Stimulated activated naive CD8-positive, alpha-beta T cell treated with anti-CD3 and anti-CD28 coated beads, Interleukin-15, amount 100 ng/mL, for 72 hours (primary cell): ENCODE measurements around the gene BAIAP2L2.
"Not testable (repeated sequence)": the region's sequence is repeated elsewhere in the genome, so short reads cannot be mapped to it uniquely, and the experiment has no call there.

ENCODE experiments used
- ATAC-seq: fragments of 150-1000 bp; cut with Tn5 transposase; 2 replicates; pipeline ENCODE4 v1.10.0; 2021; ENCODE audit warnings: mild to moderate bottlenecking, moderate library complexity
- DNase-seq, 2 donors: peaks; one replicate each; pipeline ENCODE4 v3.0.0; 2021 to 2022
- H3K27ac Mint-ChIP-seq, 2 donors: one replicate each; pipeline ENCODE4 v1.8.0; 2022; ENCODE audit warnings: mild to moderate bottlenecking in 2 of 2, mixed read lengths in 2 of 2, moderate library complexity in 2 of 2
- H3K27me3 Mint-ChIP-seq: one replicate; pipeline ENCODE4 v1.8.0; 2022; ENCODE audit warnings: mixed read lengths
- H3K4me1 Mint-ChIP-seq: one replicate; pipeline ENCODE4 v1.8.0; 2022; ENCODE audit warnings: mild to moderate bottlenecking, mixed read lengths
- H3K4me3 Mint-ChIP-seq, 2 donors: one replicate each; pipeline ENCODE4 v1.8.0; 2022; ENCODE audit warnings: mild to moderate bottlenecking in 2 of 2, mixed read lengths in 2 of 2, moderate library complexity in 1 of 2
- H3K9me3 Mint-ChIP-seq, 2 donors: one replicate each; pipeline ENCODE4 v1.8.0; 2022; ENCODE audit warnings: mixed read lengths in 2 of 2

BAIAP2L2 gene

GRCh38 chr22:38117556-38117955, 7.1 kb upstream of the BAIAP2L2 start:
- H3K27me3 Mint-ChIP-seq, H3K4me3 Mint-ChIP-seq, H3K9me3 Mint-ChIP-seq, H3K27ac Mint-ChIP-seq, DNase-seq, ATAC-seq: not testable (repeated sequence)
- peaks cover 17% of the 10 kb centered on the region for H3K4me1 Mint-ChIP-seq

- peaks cover 10% of the 10 kb centered on the region for H3K4me1 Mint-ChIP-seq
- no peak overlapping the region for H3K4me3 Mint-ChIP-seq
- no peaks in the 10 kb centered on the region for H3K27me3 Mint-ChIP-seq
- no peak for ATAC-seq
- no peak for DNase-seq
- H3K27ac Mint-ChIP-seq: peak overlapping the region in 1 of 2 donors; percentile 27
- H3K9me3 Mint-ChIP-seq: no peaks in the 10 kb centered on the region
Measured at GRCh38 chr22:38115423-38116205, 5.1 kb upstream of the BAIAP2L2 start.

GRCh38 chr22:38114484-38115398, 4.3 kb upstream of the BAIAP2L2 start:
- Mint-ChIP-seq H3K4me3 (no peak overlapping the region), H3K27ac (peak overlapping the region in 1 of 2 donors; percentile 91), H3K27me3 (no peaks in the 10 kb centered on the region), H3K9me3 (no peaks in the 10 kb centered on the region), H3K4me1 (peaks cover 10% of the 10 kb centered on the region)
- DNase-seq (peak; percentile 74 to 78), ATAC-seq (peak; percentile 84)

- DNase-seq (no peak), ATAC-seq (no peak)
- H3K27me3 Mint-ChIP-seq: no peaks in the 10 kb centered on the region
- peaks cover 10% of the 10 kb centered on the region for H3K4me1 Mint-ChIP-seq
- no peaks in the 10 kb centered on the region for H3K9me3 Mint-ChIP-seq
- no peak overlapping the region for H3K27ac Mint-ChIP-seq
- H3K4me3 Mint-ChIP-seq: no peak overlapping the region
Measured at GRCh38 chr22:38112381-38112780, 1.9 kb upstream of the BAIAP2L2 start.

- Mint-ChIP-seq H3K27me3 (no peaks in the 10 kb centered on the region), H3K27ac (no peak overlapping the region), H3K4me1 (peaks cover 10% of the 10 kb centered on the region), H3K9me3 (no peaks in the 10 kb centered on the region), H3K4me3 (no peak overlapping the region)
- DNase-seq: no peak
- ATAC-seq: no peak
Measured at GRCh38 chr22:38111925-38112355, 1.5 kb upstream of the BAIAP2L2 start.

GRCh38 chr22:38110863-38111852, 674 bp upstream of the BAIAP2L2 start:
- ATAC-seq: no peak
- Mint-ChIP-seq H3K4me3 (peak overlapping the region in 1 of 2 donors; percentile 19), H3K4me1 (peaks cover 10% of the 10 kb centered on the region), H3K27ac (peak overlapping the region in 1 of 2 donors; percentile 4), H3K27me3 (no peaks in the 10 kb centered on the region), H3K9me3 (no peaks in the 10 kb centered on the region)
- DNase-seq: no peak

GRCh38 chr22:38109371-38110001, 998 bp downstream of the BAIAP2L2 start:
- ATAC-seq: peak; percentile 24

GRCh38 chr22:38108561-38109319, 1.7 kb downstream of the BAIAP2L2 start:
- ATAC-seq: peak; percentile 28
- Mint-ChIP-seq H3K9me3 (no peaks in the 10 kb centered on the region), H3K4me1 (peaks cover 13% of the 10 kb centered on the region), H3K4me3 (peak overlapping the region in 1 of 2 donors; percentile 12), H3K27ac (peak overlapping the region in 1 of 2 donors; percentile 99), H3K27me3 (no peaks in the 10 kb centered on the region)
- no peak for DNase-seq

More at GRCh38 chr22:38109371-38110001, 998 bp downstream of the BAIAP2L2 start:
- Mint-ChIP-seq H3K4me1 (peaks cover 11% of the 10 kb centered on the region), H3K4me3 (peak overlapping the region in 1 of 2 donors; percentile 74), H3K27ac (peak overlapping the region; percentile 69 to 99), H3K27me3 (no peaks in the 10 kb centered on the region), H3K9me3 (no peaks in the 10 kb centered on the region)
- DNase-seq: no peak

- no peaks in the 10 kb centered on the region for H3K27me3 Mint-ChIP-seq
- peak overlapping the region in 1 of 2 donors; percentile 12 for H3K4me3 Mint-ChIP-seq
- H3K4me1 Mint-ChIP-seq: peaks cover 13% of the 10 kb centered on the region
- H3K9me3 Mint-ChIP-seq: no peaks in the 10 kb centered on the region
- no peak for DNase-seq
- no peak for ATAC-seq
- H3K27ac Mint-ChIP-seq: peak overlapping the region in 1 of 2 donors; percentile 99
Measured at GRCh38 chr22:38107692-38108515, 2.6 kb downstream of the BAIAP2L2 start.

- ATAC-seq: no peak
- Mint-ChIP-seq H3K27me3 (no peaks in the 10 kb centered on the region), H3K9me3 (no peaks in the 10 kb centered on the region), H3K27ac (no peak overlapping the region), H3K4me1 (peaks cover 13% of the 10 kb centered on the region), H3K4me3 (no peak overlapping the region)
- DNase-seq: no peak
Measured at GRCh38 chr22:38106814-38107578, 3.5 kb downstream of the BAIAP2L2 start.

- no peak for DNase-seq
- no peak for ATAC-seq
- H3K4me1 Mint-ChIP-seq: peaks cover 13% of the 10 kb centered on the region
- H3K9me3 Mint-ChIP-seq: no peaks in the 10 kb centered on the region
- no peak overlapping the region for H3K4me3 Mint-ChIP-seq
- no peaks in the 10 kb centered on the region for H3K27me3 Mint-ChIP-seq
- no peak overlapping the region for H3K27ac Mint-ChIP-seq
Measured at GRCh38 chr22:38104084-38104483, 6.4 kb downstream of the BAIAP2L2 start.

GRCh38 chr22:38103641-38104040, 6.8 kb downstream of the BAIAP2L2 start:
- Mint-ChIP-seq H3K27ac (no peak overlapping the region), H3K4me1 (peaks cover 13% of the 10 kb centered on the region), H3K9me3 (no peaks in the 10 kb centered on the region), H3K27me3 (no peaks in the 10 kb centered on the region), H3K4me3 (no peak overlapping the region)
- ATAC-seq (no peak), DNase-seq (no peak)
